ENCODE results near the gene RAB37.

RAB37 gene, protein sequence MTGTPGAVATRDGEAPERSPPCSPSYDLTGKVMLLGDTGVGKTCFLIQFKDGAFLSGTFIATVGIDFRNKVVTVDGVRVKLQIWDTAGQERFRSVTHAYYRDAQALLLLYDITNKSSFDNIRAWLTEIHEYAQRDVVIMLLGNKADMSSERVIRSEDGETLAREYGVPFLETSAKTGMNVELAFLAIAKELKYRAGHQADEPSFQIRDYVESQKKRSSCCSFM

DNA sequence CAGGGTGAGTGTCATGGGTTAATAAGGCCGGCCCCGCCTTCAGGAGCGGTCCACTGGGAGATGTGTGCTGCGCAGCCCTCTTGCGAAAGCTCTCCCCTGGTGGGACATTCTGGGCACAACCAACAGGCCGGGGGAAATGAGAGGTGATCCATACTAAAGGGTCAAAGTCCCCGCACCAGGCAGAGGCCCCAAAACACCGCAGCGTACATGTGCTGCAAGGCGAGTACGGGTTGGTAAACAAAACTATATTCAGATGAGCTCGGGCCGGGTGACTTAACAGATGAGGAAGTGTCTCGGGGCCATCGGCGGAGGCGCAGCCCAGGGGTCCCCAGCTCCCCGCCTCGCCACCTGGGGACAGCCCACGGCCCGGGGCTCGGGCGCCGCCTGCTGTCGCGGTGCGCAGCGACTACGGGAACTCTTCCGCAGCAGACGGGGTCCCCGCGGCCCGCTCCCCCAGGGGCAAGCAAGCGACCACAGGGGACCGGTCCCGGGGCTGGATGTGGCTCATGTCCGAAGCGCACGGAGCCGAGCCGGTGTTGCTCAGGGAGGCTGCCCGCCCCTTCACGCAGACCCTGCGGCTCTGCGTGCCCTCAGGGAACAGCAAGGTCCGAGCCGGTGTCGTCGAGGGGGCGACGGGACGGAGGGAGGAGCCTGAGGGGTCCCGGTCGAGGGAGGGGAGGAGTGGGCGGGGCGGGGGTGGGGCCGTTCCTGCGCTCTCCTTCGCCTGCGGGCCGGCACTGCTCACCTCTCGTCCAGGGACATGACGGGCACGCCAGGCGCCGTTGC, at the start of gene RAB37:
TSS of gene RAB37 (plus strand) at position 744 of the 786 bp plus-strand sequence. CDS start at position 761, 17 bp downstream.
- peak; percentile 91 for DNase-seq

DNA sequence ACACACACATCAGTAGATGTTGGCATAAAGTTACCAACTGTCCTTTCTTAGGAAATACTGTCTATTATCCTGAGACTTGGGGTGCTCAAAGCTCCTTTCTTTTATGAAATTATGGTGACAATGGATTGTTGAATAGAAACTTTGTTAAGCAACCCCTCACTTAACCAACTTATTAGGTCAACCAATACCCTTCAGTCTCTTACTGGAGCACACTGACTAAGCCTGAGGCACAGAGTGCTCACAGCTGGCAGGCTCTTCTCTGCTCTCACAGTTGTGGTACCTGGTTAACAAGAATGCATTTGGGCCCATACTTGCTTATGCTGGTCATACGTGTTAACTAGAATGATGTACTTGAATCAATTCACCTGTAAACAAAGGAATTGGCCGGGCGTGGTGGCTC, 49.2 kb upstream of the RAB37 start:
- no peak for DNase-seq

DNA sequence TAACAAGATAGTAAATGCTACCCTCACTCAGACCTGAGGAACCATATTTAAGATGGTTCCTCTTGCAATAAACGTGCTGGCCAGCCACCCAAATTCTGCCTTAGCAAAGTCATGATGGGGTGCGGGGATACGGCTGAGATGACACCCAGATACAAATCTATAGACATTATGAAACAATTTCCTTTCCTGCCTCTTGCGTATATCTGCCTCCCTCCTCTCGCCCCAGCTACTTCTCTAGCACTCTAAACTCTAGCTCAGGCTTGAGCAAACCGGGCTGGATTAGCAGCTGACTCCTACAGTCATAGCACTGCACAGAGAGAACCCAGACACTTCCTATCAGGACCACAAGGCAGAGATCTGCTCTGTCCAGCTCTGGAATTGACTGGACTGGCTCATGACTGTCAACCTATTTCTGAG, 46.6 kb upstream of the RAB37 start:
- peak; percentile 90 for DNase-seq

DNA sequence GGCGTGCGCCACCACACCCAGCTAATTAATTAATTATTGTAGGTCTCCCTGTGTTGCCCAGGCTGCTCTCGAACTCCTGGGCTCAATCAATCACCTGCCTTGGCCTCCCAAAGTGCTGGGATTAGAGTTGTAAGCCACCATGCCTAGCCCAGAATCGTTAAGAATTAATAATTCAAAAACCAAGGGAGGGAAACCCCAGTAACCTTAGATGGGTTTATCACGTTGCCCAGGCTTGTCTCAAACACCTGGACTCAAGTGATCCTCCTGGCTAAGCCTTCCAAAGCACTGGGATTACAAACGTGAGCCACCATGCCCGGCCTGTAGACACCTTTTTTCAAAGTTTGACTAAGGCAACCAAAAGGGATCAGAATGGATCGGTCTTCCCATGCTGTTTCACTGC, 45.9 kb upstream of the RAB37 start:
- DNase-seq: no peak

DNA sequence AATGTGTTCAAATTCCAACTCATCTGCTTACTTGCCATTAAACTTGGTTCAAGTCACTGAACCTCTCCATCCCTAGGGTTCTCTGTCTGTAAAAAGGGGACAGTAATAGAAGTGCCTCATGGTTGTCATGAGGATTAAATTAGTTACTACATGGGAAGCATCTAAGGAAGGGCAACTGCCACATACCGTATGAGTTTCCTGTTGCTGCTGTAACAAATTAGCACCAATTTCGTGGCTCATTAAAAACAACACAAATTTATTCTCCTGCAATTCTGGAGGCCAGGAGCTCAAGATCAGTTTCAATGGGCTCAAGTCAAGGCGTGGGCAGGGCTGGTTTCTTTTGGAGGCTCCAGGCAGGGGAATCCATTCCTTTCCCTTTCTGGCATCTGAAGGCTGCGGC, 43.0 kb upstream of the RAB37 start:
- no peak for DNase-seq

DNA sequence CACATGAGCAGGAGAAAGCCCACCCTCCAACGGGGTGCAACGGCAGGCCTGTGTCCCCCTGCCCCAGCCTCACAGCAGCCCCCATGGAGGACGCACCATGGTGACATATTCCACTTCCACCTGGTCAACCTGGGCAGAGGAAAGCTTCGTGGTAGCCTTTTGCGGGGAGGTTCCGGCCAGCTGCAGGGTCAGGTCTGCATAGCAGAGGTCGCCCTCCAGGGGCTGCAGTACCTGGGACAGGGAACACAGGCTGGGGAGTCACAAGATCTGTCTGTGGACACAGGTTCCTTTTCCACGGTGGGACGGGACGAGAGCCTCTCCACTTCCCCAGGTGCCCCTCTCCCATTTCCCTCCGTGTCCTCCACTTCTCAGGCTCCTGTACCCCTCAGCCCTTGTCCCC, 41.4 kb upstream of the RAB37 start:
- no peak for DNase-seq

DNA sequence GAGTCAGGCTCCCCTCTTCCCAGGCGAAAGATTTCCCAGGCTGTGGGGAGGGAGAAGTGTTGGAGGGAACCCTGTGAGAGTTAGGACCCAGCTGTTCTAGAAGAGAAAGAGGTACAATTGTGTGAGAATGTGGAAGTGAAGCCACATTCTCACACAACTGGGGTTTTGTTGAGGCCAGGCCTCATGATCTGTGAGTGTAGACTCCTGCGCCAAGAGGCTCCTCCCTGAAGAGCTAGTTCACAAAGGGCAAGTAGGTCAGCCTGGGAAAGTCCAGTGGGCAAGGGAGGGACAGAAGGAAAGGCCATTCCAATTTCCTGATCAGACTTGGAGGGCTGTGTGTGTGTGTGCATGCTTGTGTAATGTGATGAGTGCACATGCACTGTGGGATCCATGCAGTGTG, 39.5 kb upstream of the RAB37 start:
- DNase-seq: no peak

DNA sequence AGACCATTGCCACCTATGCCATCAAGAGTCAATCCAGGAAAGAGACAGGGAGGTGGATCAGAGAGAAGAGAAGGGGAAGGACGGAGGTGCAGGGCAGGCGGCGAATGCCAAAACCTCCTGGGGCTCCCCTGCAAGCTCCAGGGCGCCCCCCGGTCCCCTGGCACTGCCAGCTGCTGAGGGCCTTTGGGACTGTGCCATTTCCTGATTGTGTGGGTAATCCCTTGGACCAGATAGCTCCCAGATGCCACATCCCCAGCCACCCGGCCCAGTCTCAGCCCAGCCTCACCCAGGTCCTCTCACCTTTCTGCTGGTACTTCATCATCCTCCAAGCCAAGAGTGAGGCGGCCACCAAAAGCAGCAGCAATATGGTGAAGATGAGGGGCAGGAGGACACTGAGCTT, 39.0 kb upstream of the RAB37 start:
- DNase-seq: no peak

DNA sequence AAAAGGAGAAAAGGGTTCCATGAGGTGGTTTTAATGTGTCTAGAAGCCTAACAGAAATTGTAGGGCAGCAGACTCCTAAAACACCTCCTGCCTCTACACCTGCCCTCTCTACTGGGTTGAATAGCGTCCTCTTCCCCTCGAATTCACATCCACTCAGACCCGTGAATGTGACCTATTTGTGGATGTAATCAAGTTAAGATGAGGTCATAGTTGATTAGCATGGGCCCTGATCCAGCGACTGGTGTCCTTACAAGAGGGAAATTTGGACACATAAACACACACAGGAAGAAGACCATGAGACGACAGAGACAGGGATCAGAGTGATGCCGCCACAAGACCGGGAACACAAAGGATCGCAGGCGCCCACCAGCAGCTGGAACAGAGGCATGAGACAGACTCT, 37.8 kb upstream of the RAB37 start:
- no peak for DNase-seq

DNA sequence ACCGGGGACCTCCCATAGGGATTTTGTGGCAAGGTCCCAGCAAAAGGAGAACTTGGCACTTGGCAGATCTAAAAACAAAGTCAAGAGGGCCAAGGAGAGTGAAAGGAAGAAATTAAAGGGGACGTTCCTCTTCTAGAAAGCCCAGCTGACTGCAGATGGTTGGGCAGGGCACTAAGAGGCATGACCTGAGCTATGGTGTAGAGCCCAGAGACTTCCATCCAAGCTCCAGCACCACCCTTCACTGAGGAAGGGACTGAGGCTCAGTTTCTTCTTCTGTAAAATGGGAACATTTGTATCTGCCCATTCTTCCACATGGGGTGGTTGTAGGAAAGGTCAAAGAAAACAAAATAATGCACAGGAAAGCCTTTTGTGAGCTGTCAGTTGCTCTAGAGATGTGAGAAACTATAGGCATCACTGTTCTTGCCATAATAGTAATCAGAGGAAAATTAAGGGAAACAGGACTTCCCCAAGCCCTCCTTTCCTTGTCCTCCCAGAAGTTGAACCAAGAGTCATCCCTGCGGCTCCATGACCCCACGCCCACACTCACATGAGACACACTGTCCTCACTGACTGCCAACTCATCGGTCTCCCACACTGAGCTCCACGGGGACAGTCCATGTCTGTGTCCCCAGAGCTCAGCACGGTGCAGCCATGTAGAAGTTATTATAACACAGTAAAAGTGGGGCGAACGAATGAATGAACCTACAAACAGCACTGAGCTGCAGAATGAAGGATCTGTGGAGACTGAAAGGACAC, 34.8 kb upstream of the RAB37 start:
- no peak for DNase-seq

DNA sequence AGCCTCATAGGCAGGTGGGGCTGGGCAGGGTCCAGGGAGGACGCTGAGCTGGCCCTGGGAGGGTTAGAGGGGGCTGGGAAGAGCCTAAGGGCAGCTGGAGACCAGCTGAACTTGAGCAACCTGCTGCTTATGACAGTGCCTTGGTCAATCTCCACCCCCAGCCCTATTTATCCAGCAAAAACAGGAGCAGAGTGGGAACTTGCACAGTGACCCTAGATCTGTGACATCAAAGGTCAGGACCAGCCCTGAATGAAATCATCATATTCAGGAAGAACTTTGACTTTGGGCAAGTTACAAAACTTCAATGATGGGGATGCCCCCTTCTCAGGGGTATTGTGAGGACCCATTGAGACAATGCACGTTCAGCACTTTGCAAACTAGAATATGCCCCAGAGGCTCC, 33.7 kb upstream of the RAB37 start:
- no peak for DNase-seq

DNA sequence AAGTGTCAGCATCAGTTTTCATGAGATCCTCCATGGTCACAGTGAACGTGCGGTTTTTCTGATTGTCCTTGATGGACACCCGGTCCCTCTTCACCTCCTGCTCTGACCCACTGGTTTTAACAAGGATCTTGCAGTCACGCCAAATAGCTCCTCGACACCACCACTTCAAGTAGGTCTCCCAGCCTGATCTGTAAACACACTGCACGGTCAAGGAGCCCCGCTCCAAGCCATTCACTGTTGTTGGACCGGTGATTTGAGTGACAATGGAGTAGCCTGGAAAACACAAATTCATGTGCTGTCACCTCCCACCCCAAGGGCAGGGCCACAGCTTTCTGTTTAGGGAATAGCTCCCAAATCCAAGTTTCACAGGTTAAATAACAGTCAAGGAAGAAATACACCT, 32.5 kb upstream of the RAB37 start:
- DNase-seq: no peak

DNA sequence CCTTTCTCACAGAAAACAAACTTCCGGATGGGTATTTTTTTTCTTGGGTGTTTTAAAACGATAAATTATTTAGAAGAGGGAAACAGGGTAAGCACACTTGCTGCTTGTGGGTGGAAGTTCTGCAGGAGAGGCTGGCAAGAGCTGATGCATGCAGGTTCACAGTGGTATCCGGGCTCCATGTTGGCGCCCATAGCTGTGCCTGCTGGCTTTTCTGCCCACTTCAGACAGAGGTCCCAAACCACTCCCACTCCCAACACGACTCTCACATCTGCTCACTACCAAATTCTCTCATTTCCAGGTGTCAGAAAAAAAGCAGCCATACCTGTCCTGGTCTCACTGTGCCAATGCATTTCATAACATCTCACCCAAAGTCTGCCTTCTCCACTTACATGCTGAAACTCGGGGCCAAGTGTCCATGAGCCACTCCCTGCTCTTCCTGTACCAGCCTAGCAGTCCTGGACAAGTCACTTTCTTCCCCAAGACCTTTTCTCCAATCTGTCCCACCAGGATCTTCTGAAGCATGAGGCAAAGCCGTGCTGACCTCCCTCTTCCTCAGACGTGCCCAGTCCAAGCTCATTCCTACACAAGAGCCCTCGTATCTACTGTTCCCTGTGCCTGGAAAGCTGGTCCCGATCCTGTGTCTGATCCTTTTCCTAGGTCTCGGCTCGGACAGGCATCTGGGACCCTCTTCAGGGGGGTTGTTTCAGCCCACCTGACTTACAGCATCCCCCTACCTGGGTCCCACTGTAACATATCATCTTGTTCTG, 25.8 kb upstream of the RAB37 start:
- no peak for DNase-seq

DNA sequence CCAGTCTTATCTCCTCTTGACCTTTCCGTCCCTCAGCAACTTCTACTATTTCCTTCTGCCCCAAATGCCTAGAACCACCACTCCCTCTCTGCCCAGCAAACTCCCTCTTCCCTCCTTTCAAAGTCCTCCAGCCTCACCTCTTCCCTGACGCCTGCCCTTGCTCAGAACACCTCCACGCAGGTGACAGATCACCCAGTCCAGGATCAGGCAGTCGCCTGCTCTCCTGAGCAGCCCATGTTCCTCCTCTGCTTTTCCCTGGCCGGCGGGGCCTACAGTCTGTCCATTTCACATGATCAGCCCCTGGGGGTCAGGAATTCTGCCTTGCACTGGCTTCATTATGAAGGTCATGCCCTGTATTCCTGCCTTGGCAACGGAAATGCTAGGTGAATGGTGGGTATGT, 24.8 kb upstream of the RAB37 start:
- DNase-seq: no peak

DNA sequence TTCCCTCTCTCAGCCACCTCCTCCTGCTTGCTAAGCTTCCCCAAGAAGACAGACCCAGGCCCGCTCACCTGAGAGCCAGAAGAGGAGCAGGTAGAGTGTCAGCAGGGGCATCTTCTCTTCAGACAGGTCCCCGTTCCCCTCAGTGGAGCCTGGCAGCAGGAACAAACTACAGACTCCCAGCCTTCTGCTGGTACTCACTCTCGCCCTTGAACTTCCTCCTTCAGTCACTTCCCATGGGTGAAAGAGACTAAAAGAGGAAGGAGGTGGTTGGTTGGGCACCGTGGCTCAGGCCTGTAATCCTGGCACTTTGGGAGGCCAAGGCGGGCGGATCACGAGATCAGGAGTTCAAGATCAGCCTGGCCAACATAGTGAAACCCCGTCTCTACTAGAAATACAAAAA, 24.3 kb upstream of the RAB37 start, which contains the start of gene CD300LF:
TSS of gene CD300LF (minus strand) at position 168 of the 400 bp plus-strand sequence. CDS start at position 111, 57 bp downstream.
- peak; percentile 85 for DNase-seq

DNA sequence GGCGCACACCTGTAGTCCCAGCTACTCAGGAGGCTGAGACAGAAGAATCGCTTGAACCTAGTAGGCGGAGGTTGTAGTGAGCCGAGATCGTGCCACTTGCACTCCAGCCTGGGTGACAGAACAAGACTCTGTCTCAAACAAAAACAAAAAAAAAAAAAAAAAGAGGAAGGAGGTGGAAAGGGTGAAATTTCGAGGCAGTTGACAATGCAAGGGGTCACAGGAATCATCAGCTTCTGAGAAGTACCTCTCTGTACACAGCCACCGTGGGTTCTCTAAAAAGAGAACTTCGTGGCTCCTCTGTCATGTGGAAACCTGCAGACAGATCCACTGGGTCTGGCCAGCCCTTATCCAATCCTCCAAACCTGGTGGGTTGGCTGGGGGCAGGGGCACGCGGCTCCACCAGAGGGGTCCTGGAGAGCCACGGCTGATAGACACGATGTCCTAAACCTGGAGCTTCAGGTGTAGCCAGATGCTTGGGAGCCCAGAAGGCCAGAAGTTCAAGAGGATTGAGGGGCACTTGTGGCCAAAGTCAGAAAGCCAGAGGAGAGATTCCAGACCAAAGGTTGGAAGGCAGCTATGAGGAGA, 23.8 kb upstream of the RAB37 start:
- peak; percentile 60 for DNase-seq

DNA sequence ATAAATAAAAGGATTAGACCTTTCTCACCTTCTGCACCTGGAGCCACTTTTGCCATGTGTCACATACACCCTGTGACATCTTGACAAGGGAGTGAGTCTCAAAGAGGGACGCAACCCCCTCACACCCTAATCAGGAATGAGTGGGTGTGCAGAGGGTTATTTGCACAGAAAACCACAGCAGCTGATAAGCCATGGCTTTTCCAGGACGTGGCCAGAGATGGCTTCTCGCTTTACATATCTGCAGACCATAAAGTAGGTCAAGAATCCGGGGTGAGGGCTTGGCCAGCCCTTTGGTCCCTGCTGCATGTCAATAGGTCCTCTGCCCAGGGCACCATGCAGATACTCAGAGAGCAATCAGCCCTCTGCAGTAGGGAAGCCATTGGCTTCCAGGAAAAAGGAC, 21.9 kb upstream of the RAB37 start:
- DNase-seq: peak; percentile 64

DNA sequence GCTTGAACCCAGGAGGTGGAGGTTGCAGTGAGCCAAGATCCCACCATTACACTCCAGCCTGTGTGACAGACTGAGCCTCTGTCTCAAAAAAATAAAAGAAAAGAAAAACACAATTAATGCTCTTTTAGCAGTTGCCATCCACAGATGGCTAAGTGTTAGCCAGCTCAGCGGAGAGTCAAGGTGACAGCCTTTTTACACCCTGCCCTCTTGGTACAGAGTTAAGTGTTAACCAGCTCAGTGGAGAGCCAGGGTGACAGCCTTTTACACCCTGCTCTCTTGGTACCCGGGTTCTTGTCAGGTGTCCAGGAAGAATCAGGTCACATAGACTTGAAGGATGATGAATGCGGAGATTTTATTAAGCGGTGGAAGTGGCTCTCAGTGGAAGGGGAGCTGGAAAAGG, 16.6 kb upstream of the RAB37 start:
- DNase-seq: no peak

DNA sequence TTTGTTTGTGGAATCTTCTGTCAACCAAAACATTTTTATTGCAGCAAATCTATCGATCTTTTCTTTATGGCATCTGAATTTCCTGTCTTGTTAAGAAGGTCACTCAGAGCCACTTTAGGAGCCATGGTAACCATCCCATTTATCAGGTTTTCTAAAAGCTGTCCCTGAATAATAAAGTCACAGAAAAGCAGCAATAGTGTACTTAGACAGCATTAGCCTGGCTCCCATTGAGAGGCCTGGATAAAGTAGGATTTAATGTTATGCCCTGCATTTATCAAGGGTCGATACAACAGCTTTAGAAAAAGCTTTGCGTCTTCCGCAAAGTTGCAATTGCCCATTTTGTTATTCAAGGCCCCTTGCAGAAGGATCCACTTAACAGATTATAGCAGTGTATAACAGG, 14.3 kb upstream of the RAB37 start:
- no peak for DNase-seq

DNA sequence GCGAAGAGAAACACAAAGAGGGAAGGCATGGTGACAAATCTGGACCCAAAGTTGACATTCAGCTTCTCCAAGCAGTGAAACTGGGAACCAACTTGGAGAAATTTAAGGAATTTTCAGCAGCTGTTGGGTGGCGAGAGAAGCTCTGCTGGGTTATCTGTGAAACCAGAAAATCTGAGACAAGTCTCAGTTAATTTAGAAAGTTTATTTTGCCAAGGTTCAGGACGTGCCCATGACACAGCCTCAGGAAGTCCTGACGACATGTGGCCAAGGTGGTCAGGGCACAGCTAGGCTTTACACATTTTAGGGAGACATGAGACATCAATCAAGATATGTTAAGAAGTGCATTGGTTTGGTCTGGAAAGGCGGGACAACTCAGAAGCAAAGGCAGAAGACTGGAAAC, 13.2 kb upstream of the RAB37 start:
- no peak for DNase-seq

DNA sequence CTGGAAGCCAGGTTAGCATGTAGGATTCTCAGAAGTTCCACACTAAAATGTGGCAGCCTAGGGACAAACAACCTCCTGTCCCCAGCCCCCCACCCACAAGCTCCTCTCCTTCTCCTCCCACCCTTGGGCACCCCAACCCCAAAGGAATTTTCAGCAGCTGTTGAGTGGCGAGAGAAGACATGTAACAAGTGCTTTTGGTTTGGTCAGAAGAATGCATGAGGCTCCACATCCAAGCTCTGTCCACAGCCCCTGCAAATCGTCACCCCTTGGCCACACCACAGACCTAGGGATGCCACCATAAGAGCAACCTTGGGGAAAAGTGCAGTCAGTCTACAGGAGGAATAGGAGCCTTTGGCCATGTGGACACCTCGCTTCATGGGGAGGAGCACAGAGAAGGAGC, 11.9 kb upstream of the RAB37 start:
- no peak for DNase-seq

DNA sequence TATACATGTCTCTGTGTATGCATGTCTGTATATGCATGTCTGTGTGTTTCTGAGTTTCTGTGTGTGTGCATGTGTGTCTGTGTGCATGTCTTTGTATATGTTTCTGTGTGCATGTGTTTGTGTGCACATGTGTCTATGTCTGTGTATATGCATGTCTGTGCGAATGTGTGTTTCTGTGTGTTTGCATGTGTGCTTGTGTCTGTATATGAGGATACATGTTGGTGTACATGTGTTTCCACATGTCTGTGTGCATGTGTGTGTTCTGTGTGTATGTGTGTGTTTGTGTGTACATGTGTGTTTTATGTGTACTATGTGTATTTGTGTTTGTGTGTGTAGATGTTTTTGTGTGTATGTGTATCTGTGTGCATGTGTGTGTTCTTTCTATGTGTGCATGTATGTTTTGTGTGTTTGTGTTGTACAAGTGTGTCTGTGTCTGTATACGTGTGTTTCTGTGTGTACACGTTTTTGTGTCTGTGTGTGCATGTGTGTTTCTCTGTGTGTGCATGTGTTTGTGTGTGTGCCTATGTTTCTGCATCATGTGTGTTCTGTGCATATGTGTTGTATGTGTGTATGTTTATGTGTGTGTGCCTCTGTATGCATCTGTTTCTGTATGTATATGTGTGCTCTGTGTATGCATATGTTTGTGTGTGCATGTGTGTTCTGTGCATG, 8.9 kb upstream of the RAB37 start:
- DNase-seq: no peak
